H9 (cell line): ENCODE measurements around the gene TOR1A. TPM values are rescaled to one million over a fixed set of nuclear protein-coding genes. Genes with fewer than 3 reads are reported as not detected.

Experiments
- DNase-seq: peaks from one replicate; pipeline ENCODE4 v3.0.0-alpha.2; 2017
- H2AFZ ChIP-seq: one replicate; pipeline ENCODE4 v1.6.1; 2013; ENCODE audit warnings: mild to moderate bottlenecking, low read length, control low read depth, moderate library complexity
- H2AK5ac ChIP-seq: 2 replicates; pipeline ENCODE4 v1.6.1; 2013; ENCODE audit warnings: low read length, control low read depth, mixed read lengths; ENCODE audit not compliant: insufficient read length
- H2BK120ac ChIP-seq: one replicate; pipeline ENCODE4 v1.6.1; 2013; ENCODE audit warnings: low read depth, mild to moderate bottlenecking, low read length, control low read depth, inconsistent platforms; ENCODE audit not compliant: poor library complexity, severe bottlenecking
- H2BK12ac ChIP-seq: 2 replicates; pipeline ENCODE4 v1.6.1; 2013; ENCODE audit warnings: low read length, control low read depth, mixed read lengths, low read depth; ENCODE audit not compliant: insufficient read length
- H2BK15ac ChIP-seq: 2 replicates; pipeline ENCODE4 v1.6.1; 2013; ENCODE audit warnings: low read depth, low read length, control low read depth
- H2BK20ac ChIP-seq: one replicate; pipeline ENCODE4 v1.6.1; 2013; ENCODE audit warnings: low read depth, mild to moderate bottlenecking, low read length, control low read depth, inconsistent platforms; ENCODE audit not compliant: poor library complexity, severe bottlenecking
- H2BK5ac ChIP-seq: 2 replicates; pipeline ENCODE4 v1.6.1; 2013; ENCODE audit warnings: low read length, control low read depth, mixed read lengths; ENCODE audit not compliant: insufficient read length
- H3K14ac ChIP-seq: 2 replicates; pipeline ENCODE4 v1.6.1; 2013; ENCODE audit warnings: low read length, control low read depth; ENCODE audit not compliant: insufficient read depth
- H3K18ac ChIP-seq: 2 replicates; pipeline ENCODE4 v1.6.1; 2013; ENCODE audit warnings: low read depth, mild to moderate bottlenecking, mixed read lengths, low read length, control low read depth; ENCODE audit not compliant: insufficient read length
- H3K23ac ChIP-seq: 2 replicates; pipeline ENCODE4 v1.6.1; 2013; ENCODE audit warnings: low read length, control low read depth, mixed read lengths, low read depth; ENCODE audit not compliant: insufficient read length
- H3K23me2 ChIP-seq: 2 replicates; pipeline ENCODE4 v1.6.1; 2013; ENCODE audit warnings: low read depth, mild to moderate bottlenecking, mixed read lengths, low read length, control low read depth; ENCODE audit not compliant: insufficient read length, poor library complexity, severe bottlenecking
- H3K27ac ChIP-seq: 2 replicates; pipeline ENCODE4 v1.5.1; 2013; ENCODE audit warnings: low read length, control low read depth, mixed read lengths, low read depth; ENCODE audit not compliant: insufficient read length
- H3K27me3 ChIP-seq: 2 replicates; pipeline ENCODE4 v1.6.1; 2013; ENCODE audit warnings: low read length, control low read depth, inconsistent platforms; ENCODE audit not compliant: insufficient read depth
- H3K4ac ChIP-seq: 2 replicates; pipeline ENCODE4 v1.6.1; 2013; ENCODE audit warnings: low read depth, mild to moderate bottlenecking, control low read depth, inconsistent platforms, low read length, moderate library complexity
- H3K4me1 ChIP-seq: 2 replicates; pipeline ENCODE4 v1.6.1; 2013; ENCODE audit warnings: low read length, control low read depth, inconsistent platforms; ENCODE audit not compliant: insufficient read depth
- H3K4me2 ChIP-seq: 2 replicates; pipeline ENCODE4 v1.6.1; 2013; ENCODE audit warnings: low read length, control low read depth, mixed read lengths; ENCODE audit not compliant: insufficient read length, insufficient read depth
- H3K56ac ChIP-seq: 2 replicates; pipeline ENCODE4 v1.6.1; 2013; ENCODE audit warnings: low read depth, mild to moderate bottlenecking, mixed read lengths, low read length, control low read depth; ENCODE audit not compliant: insufficient read length
- H3K79me1 ChIP-seq: 2 replicates; pipeline ENCODE4 v1.6.1; 2013; ENCODE audit warnings: low read depth, mild to moderate bottlenecking, moderate library complexity, low read length, control low read depth, inconsistent platforms; ENCODE audit not compliant: insufficient read depth, poor library complexity, severe bottlenecking
- H3K79me2 ChIP-seq: 2 replicates; pipeline ENCODE4 v1.6.1; 2013; ENCODE audit warnings: low read length, control low read depth, inconsistent platforms; ENCODE audit not compliant: insufficient read depth
- H3K9ac ChIP-seq: 2 replicates; pipeline ENCODE4 v1.6.1; 2013; ENCODE audit warnings: low read length, control low read depth, mixed read lengths; ENCODE audit not compliant: insufficient read length; ENCODE audit errors: extremely low read depth
- H3K9me3 ChIP-seq: one replicate; pipeline ENCODE4 v1.6.1; 2013; ENCODE audit warnings: low read depth, low read length, inconsistent platforms; ENCODE audit not compliant: control insufficient read depth
- H3T11ph ChIP-seq: one replicate; pipeline ENCODE4 v1.6.1; 2013; ENCODE audit warnings: mild to moderate bottlenecking, low read length, control low read depth, inconsistent platforms
- H4K20me1 ChIP-seq: one replicate; pipeline ENCODE4 v1.6.1; 2013; ENCODE audit not compliant: control insufficient read depth, insufficient read length, insufficient read depth
- H4K5ac ChIP-seq: 2 replicates; pipeline ENCODE4 v1.6.1; 2013; ENCODE audit warnings: low read depth, mild to moderate bottlenecking, mixed read lengths, low read length, control low read depth; ENCODE audit not compliant: insufficient read length
- H4K8ac ChIP-seq: replicated peaks from 2 replicates; pipeline ENCODE4 v1.6.1; 2013; ENCODE audit warnings: low read length, control low read depth, mixed read lengths, low read depth; ENCODE audit not compliant: insufficient read length
- H4K91ac ChIP-seq: 2 replicates; pipeline ENCODE4 v1.6.1; 2013; ENCODE audit warnings: low read depth, mild to moderate bottlenecking, moderate library complexity, mixed read lengths, low read length, control low read depth; ENCODE audit not compliant: insufficient read length
- H3K27ac Mint-ChIP-seq, 3 experiments: 2 replicates in 2 of 3; 3 replicates in 1 of 3; pipeline ENCODE4 v1.8.0; 2020 to 2021; ENCODE audit warnings: mixed read lengths in 3 of 3, mild to moderate bottlenecking in 1 of 3, moderate library complexity in 1 of 3
- H3K27me3 Mint-ChIP-seq: 2 replicates; pipeline ENCODE4 v1.8.0; 2021; ENCODE audit warnings: low read depth, mild to moderate bottlenecking, moderate library complexity, mixed read lengths
- H3K36me3 Mint-ChIP-seq, 3 experiments: 2 replicates in 2 of 3; 3 replicates in 1 of 3; pipeline ENCODE4 v1.8.0; 2020 to 2021; ENCODE audit warnings: low read depth in 3 of 3, mixed read lengths in 3 of 3; ENCODE audit not compliant: insufficient read depth in 1 of 3
- H3K4me1 Mint-ChIP-seq, 2 experiments: 2 replicates each; pipeline ENCODE4 v1.8.0; 2020; ENCODE audit warnings: mixed read lengths in 2 of 2
- H3K4me3 Mint-ChIP-seq, 2 experiments: 2 replicates in 1 of 2; 3 replicates in 1 of 2; pipeline ENCODE4 v1.8.0; 2020 to 2021; ENCODE audit warnings: mild to moderate bottlenecking in 2 of 2, mixed read lengths in 2 of 2, moderate library complexity in 1 of 2
- H3K9me3 Mint-ChIP-seq, 2 experiments: 2 replicates in 1 of 2; 3 replicates in 1 of 2; pipeline ENCODE4 v1.8.0; 2020; ENCODE audit warnings: mild to moderate bottlenecking in 2 of 2, mixed read lengths in 2 of 2, moderate library complexity in 1 of 2
- WGBS: extraction: QIAGEN DNeasy Blood & Tissue Kit; methylation state at CpG from one replicate; pipeline ENCODE4 v1.1.7; 2013; ENCODE audit warnings: missing lambda C conversion rate, low lambda C conversion rate, mixed read lengths; ENCODE audit not compliant: insufficient read length; ENCODE audit errors: extremely low coverage; 5-methylcytosine and 5-hydroxymethylcytosine counted together
- total RNA-seq: library from RNA; stranded (reverse); gene quantifications from 2 replicates; pipeline ENCODE4 v1.2.1, GENCODE V29; 2021
- TF ChIP-seq, protein P1 (sequence below): fragments of 200-600 bp; sonication (generic); conservative IDR thresholded peaks from 3 replicates; pipeline ENCODE4 v1.8.0; 2021; ENCODE audit warnings: antibody characterized with exemption, mild to moderate bottlenecking

The TOR1A gene
- total RNA-seq, 1 experiment from 2014 or later = 60.1 TPM

DNA sequence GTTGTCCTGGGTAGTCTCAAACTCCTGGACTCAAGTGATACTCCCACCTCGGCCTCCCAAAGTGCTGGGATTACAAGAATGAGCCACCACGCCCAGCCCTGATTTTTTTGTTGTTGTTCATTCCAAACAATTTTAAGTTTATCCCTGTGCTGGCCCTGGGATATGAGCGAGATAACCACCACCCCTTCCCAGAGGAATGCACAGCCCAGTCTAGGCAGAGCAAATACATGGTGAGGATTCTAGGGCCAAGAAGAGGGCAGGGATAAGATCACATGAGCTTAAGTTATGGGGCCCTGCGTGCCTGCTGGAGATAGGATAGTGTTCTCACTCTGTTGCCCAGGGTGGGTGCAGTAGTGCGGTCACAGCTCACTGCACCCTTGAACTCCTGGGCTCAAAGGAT, 42.0 kb downstream of the TOR1A start:
- Histone ChIP-seq H2BK20ac (no peak overlapping the region), H2BK12ac (no peak overlapping the region), H3K9ac (no peak overlapping the region), H2BK15ac (no peak overlapping the region), H3T11ph (no peak overlapping the region), H4K8ac (no peak overlapping the region), H2BK5ac (no peak overlapping the region), H3K4ac (no peak overlapping the region), H2BK120ac (no peak overlapping the region), H3K79me2 (no peaks in the 10 kb centered on the region), H4K20me1 (no peaks in the 10 kb centered on the region), H3K23ac (no peak overlapping the region), H4K5ac (no peak overlapping the region), H3K9me3 (no peaks in the 10 kb centered on the region), H3K23me2 (no peaks in the 10 kb centered on the region), H4K91ac (no peak overlapping the region), H3K14ac (no peak overlapping the region), H2AK5ac (no peak overlapping the region), H3K27me3 (no peaks in the 10 kb centered on the region), H3K56ac (no peak overlapping the region), H3K18ac (no peak overlapping the region), H3K27ac (no peak overlapping the region), H3K79me1 (no peaks in the 10 kb centered on the region), H3K4me2 (no peak overlapping the region), H2AFZ (no peak overlapping the region), H3K4me1 (no peaks in the 10 kb centered on the region)
- no peak for DNase-seq
- Mint-ChIP-seq H3K27me3 (peaks cover 17% of the 10 kb centered on the region), H3K4me1 (peaks cover 8 to 11% of the 10 kb centered on the region in 2 experiments), H3K9me3 (no peaks in the 10 kb centered on the region; a peak in 1 of 5 replicates), H3K36me3 (no peaks in the 10 kb centered on the region), H3K27ac (no peak overlapping the region), H3K4me3 (no peak overlapping the region)
- no CpG with 5 or more reads among the region's 5 CpGs for WGBS
- TF ChIP-seq, protein P1, sequence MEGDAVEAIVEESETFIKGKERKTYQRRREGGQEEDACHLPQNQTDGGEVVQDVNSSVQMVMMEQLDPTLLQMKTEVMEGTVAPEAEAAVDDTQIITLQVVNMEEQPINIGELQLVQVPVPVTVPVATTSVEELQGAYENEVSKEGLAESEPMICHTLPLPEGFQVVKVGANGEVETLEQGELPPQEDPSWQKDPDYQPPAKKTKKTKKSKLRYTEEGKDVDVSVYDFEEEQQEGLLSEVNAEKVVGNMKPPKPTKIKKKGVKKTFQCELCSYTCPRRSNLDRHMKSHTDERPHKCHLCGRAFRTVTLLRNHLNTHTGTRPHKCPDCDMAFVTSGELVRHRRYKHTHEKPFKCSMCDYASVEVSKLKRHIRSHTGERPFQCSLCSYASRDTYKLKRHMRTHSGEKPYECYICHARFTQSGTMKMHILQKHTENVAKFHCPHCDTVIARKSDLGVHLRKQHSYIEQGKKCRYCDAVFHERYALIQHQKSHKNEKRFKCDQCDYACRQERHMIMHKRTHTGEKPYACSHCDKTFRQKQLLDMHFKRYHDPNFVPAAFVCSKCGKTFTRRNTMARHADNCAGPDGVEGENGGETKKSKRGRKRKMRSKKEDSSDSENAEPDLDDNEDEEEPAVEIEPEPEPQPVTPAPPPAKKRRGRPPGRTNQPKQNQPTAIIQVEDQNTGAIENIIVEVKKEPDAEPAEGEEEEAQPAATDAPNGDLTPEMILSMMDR = no peak
